Tongue (tissue), 2 donors: ENCODE results near the gene CEP250. TPM values are rescaled to one million over a fixed set of nuclear protein-coding genes. Genes with fewer than 3 reads are reported as not detected.
A peak's percentile ranks its signal among the peaks of the same experiment; 100 is the strongest.
"Not testable (repeated sequence)": the region's sequence is repeated elsewhere in the genome, so short reads cannot be mapped to it uniquely, and the experiment has no call there.

ENCODE experiments used
- DNase-seq: peaks from one replicate; pipeline ENCODE4 v3.0.0-alpha.2; 2015
- total RNA-seq: library from RNA; depleted of rRNA; stranded (reverse); fragments of >200 nt; gene quantifications from one replicate; pipeline ENCODE4 v1.2.3, GENCODE V29; 2014

CEP250 gene
- total RNA-seq, 1 donor from 2014 or later: 37.1 TPM

DNA sequence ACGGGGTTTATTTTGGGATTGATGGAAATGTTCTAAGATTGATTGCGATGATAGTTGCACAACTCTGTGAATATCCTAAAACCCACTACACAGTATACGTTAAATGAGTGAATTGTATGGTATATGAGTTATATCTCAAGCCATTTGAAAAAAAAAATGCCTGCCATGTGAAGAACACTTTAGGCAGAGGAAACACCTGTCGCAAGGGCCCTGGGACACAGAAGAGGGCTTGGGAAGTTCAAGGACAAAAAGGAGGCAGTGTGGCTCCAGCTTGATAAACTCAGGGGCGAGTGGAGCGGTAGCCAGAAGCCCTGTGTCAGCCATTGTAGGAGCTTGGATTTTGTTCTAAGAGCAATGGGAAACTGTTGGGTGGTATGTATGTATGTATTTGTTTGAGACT is 37.0 kb downstream of the CEP250 start:
- DNase-seq: no peak

DNA sequence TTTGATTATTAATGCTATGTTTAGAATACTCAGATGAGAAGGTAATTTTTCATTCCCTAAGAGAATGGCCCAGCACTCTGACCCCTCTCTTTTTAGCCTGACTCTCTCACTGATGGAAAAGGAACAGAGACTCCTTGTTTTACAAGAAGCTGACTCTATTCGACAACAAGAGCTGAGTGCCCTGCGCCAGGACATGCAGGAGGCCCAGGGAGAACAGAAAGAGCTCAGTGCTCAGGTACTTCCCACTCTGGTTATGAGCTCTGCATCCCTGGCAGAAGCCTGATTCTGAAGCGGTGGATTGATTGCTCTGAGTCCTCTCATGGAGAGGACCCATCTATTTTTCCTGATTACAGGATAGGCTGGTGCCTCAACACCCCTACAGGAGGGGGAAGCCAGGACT is 41.1 kb downstream of the CEP250 start:
- DNase-seq: no peak

DNA sequence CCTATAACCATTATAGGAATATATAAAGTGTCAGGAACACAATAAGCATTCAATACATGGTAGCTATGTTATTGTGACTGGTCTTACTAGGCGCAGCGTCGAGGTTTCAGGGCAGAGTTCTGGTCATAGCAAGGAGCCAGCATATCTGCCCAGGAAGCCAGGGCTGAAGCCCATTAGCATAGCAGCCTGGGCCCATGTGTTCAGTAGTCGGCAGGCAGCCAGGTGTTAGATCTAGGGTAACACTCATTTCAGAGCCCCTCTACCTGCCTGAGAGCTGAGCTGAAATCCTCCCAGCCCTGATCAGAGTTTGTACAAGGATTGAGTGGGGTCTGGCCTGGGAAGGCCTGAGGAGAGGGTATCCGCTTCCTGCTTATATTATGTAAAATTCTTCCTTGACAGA is 41.9 kb downstream of the CEP250 start:
- no peak for DNase-seq

DNA sequence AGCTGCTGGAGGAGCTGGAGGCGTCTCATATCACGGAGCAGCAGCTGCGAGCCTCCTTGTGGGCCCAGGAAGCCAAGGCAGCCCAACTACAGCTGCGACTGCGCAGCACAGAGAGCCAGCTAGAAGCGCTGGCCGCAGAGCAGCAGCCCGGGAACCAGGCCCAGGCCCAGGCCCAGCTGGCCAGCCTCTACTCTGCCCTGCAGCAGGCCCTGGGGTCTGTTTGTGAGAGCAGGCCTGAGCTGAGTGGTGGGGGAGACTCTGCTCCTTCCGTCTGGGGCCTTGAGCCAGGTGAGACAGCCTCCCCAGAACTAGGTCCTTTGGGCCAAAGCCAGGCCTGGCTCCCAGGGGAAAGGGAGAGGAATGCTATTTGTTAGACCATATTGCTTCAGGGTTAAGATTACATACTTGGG is 42.4 kb downstream of the CEP250 start:
- DNase-seq: peak; percentile 96

DNA sequence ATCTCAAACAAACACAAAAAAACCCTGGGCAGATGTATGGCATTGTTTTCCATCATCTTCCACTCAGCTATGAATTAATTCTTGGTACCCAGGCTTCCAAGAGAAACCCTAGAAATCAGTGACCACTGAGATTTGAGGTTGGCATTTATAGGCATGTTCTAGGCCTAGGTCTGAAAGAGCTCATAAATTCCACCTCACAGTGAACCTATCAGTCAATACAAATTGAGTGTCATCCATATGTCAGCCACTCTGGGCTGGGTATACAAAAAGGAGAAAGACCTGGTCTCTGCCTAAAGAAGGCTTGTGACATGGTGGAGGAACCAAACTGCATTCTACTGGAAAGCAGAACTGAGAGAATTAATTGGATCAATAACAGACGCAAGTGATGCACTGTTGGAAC is 43.9 kb downstream of the CEP250 start:
- DNase-seq: no peak

DNA sequence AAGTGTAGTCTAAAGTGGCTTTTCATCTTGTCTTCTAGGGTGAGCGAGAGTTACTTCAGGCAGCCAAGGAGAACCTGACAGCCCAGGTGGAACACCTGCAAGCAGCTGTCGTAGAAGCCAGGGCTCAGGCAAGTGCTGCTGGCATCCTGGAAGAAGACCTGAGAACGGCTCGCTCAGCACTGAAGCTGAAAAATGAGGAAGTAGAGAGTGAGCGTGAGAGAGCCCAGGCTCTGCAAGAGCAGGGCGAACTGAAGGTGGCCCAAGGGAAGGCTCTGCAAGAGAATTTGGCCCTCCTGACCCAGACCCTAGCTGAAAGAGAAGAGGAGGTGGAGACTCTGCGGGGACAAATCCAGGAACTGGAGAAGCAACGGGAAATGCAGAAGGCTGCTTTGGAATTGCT is 47.0 kb downstream of the CEP250 start:
- DNase-seq: no peak

DNA sequence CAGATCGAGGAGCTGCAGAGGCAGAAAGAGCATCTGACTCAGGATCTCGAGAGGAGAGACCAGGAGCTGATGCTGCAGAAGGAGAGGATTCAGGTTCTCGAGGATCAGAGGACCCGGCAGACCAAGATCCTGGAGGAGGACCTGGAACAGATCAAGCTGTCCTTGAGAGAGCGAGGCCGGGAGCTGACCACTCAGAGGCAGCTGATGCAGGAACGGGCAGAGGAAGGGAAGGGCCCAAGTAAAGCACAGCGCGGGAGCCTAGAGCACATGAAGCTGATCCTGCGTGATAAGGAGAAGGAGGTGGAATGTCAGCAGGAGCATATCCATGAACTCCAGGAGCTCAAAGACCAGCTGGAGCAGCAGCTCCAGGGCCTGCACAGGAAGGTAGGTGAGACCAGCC is 47.9 kb downstream of the CEP250 start:
- no peak for DNase-seq

DNA sequence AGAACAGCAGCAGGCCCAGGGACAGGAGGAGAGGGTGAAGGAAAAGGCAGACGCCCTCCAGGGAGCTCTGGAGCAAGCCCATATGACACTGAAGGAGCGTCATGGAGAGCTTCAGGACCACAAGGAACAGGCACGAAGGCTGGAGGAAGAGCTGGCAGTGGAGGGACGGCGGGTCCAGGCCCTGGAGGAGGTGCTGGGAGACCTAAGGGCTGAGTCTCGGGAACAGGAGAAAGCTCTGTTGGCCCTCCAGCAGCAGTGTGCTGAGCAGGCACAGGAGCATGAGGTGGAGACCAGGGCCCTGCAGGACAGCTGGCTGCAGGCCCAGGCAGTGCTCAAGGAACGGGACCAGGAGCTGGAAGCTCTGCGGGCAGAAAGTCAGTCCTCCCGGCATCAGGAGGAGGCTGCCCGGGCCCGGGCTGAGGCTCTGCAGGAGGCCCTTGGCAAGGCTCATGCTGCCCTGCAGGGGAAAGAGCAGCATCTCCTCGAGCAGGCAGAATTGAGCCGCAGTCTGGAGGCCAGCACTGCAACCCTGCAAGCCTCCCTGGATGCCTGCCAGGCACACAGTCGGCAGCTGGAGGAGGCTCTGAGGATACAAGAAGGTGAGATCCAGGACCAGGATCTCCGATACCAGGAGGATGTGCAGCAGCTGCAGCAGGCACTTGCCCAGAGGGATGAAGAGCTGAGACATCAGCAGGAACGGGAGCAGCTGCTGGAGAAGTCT is 48.6 kb downstream of the CEP250 start:
- peak; percentile 45 for DNase-seq

DNA sequence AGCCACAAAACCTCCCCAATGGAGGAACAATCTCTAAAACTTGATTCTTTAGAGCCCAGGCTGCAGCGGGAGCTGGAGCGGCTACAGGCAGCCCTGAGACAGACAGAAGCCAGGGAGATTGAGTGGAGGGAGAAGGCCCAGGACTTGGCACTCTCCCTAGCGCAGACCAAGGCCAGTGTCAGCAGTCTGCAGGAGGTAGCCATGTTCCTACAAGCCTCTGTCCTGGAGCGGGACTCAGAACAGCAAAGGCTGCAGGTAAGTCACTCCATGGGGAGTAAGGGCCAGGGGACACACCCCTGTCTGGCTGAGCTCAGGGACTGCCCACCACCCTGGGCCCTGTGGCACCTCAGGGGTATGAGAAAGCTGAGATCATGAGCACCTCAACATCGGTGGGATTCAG is 49.4 kb downstream of the CEP250 start:
- no peak for DNase-seq

DNA sequence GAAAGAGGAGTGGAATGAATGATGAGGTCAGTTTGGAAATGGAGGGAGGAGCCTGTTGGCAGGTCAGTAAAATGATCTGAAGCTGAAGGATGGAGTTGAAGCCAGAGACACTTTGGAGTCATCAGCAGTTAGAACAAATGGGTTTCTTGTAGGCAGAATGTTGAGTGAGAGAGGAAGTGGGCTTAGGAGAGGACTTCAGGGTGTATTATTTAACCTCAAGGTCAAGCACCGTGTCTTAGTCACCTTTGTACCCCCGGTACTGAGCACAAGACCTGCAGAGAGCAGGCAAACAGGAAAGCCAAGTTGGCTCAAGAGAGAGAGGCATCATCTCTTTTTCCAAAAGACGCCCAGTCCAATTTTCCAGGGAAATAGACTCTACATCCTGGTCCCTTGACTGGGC is 50.8 kb downstream of the CEP250 start:
- DNase-seq: no peak

DNA sequence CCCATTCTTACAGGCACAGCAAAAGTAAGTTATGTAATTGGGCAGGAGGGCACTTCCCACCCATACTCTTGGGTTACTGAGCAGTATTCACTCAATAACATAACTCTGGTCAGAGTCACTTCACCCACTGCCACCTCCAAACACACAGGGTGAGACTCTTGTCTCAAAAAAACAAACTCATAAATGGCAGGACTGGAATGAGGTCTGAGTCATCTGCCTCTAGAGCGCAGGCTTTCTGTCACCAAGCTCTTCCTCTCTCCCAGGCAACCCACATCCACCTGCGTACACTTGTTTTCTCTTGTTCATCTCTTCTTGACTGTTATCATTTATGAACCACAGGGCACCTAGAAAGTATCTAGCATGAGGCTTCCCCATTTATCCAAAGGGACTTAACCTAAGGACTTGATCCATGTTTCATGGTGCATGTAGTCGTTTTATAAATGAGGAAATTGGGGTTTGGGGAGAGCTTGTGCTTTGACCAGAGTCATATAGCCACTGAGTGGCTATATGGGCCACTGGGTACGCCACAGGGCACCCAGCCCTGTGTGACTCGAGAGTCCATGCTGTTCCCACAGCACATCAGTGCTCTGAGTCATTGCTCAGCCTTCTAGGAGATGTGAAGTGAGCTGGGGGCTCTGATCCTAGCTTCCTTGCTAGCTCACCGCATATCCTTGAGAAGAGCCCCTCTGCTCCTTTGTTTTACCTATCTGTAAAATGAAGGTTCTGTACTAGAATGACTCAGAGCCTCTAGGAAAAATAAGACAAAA is 51.7 kb downstream of the CEP250 start:
- DNase-seq: no peak

DNA sequence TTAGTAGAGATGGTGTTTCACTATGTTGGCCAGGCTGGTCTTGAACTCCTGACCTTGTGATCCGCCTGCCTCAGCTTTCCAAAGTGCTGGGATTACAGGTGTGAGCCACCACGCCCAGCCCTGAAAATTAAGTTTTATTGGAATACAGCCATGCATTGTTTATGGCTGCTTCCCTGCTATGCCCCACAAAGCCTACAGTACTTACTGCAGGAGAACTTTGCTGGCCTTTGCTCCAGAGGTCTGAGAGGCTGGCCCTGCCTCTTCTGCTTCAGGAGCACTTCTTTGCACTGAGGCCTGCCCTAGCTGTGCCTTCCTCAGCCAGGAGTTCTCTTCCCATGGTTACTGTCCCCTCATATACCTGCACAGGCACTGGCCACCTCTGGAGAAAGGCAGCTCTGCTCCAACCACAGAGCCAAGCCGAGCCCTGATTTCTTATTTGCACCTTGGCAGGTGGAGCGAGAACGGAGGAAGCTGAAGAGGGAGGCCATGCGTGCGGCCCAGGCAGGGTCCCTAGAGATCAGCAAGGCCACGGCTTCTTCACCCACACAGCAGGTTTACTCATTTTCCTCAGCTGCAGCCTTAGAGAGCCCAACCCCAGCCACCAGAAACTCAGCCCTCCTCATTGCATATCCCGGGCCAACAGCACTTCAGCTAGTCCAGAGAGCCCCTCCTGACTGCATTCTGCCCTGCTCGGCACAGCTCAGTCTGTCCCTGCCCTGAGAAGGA is 53.3 kb downstream of the CEP250 start:
- no peak for DNase-seq

DNA sequence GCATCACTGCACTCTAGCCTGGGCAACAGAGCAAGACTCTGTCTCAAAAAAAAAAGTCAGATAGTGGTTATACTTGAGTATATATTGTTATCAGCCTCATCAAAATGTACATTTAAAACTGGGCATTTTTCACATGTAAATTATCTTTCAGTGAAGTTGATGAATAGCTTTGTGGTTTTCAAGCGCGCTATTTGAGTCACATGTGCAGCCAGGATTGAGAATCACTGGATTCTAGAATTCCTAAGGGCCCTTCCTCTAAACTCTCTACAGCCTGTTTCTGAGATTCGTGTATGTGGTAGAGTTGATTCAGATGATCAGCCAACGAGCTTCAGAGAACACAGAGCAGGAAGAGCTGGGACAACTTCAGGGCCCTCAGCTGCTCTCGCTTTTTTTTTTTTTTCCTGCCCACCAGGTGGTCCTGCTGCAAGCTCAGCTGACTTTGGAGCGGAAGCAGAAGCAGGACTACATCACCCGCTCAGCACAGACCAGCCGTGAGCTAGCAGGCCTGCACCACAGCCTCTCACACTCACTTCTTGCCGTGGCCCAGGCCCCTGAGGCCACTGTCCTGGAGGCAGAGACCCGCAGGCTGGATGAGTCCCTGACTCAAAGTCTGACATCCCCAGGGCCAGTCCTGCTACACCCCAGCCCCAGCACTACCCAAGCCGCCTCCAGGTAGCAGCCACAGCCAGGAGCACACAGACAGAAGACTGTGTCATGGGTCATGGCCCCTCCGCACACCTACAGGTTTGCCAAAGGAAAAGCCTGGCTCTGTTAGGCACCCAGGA is 55.7 kb downstream of the CEP250 start:
- DNase-seq: no peak

DNA sequence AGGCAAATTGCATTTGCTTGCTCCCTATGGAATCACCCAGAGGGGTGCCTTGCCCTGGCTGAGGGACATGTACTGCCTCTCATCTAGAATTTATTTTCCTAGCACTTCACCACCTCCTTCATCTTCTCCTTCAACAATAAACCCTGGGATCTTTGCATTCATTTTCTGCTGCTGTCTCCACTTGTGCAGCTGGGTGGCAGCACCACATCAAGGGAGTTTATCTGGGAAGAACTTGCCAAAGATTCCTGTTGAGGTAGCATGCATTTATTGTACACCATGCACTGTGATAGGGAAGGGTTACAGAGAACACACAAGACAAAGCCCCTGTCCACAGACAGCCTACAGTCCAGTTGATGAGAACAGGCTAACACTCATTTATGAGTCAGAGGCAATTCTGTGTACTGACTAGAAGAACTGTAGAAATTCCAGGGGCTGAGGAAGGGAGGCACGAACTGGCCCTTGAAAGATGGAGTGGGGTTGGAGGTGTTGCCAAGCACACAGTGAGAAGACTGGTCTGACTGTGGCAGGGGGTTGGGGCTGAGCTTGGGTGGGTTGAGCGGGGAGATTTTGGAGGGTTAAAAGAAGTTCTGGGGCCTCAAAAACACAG is 56.5 kb downstream of the CEP250 start:
- DNase-seq: peak; percentile 54

DNA sequence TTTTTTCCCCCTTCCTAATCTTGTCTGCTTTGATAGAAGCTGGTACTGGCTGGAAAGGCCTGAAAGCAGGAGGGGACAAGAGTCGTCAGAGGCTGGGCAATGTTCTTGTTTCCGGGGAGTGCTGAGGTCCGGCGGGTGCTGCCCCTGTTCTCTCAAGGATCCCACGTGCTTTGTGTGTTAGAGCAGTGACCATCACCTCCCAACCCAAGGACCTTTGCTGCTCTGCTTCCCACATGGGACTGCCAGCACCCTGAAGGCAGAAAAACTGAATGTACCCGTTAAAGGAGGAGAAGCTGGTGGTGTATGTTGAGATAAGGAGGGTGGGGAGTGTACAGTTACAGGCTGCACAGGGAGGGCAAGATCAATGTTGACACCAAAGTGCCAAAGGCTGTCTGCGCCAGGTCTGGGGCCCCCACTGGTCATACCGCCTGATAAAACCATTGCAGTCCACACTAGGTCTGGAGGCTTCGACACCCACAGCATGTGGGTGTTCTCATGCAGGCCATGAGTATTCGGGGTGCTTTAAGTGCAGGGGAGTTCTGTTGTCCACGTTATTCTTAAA is 59.1 kb downstream of the CEP250 start:
- DNase-seq: no peak

DNA sequence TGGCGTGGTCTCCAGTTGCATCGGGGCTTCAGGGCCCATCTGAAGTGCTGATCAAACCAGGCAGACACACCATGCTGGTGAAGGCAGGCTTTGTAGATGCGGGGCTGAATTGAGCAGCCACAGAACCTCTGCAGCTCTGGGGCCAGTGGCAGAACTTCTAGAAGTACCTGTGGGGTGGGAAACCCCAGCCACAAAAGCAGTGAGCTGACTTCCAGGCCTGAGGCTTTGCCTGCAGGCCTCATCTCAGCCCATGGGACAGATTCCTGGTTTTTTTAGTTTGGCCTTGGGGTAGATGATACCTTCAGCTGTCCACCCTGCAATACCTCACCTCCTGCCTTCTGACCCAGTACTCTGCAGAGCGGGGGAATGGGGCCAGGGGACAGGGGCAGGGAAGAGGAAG is 59.9 kb downstream of the CEP250 start:
- DNase-seq: no peak

DNA sequence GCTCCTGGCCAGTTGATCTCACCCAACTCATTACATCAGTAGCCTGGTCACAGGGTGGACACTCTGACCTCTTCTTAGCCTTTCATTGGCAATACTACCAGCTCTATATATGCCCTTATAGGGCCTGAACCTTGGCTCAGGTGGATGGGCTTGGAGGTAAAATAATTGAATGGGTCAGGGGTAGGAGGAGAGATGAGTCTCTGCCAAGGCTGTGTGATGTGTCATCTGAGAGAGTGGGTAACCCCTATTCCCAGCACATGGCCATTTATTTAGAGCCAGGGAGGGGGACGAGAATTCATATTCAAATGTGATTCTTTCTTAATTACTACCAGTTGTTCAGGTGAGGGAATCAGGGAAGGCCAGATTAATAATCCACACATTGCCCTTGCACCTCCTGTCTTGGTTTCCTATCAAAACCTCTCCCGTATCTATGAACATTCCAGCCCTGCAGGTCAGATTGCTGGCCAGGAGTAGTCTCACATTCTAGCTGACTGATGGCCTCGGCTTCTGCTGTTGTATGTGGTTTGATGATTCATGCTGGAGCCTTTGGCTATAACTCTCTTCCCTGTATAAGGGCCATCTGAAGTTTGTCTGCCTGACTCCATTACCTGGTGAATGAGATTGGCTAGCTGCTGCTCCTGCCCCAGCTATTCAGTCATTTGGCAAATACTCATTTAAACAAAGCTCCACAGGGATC is 60.7 kb downstream of the CEP250 start:
- DNase-seq: no peak

DNA sequence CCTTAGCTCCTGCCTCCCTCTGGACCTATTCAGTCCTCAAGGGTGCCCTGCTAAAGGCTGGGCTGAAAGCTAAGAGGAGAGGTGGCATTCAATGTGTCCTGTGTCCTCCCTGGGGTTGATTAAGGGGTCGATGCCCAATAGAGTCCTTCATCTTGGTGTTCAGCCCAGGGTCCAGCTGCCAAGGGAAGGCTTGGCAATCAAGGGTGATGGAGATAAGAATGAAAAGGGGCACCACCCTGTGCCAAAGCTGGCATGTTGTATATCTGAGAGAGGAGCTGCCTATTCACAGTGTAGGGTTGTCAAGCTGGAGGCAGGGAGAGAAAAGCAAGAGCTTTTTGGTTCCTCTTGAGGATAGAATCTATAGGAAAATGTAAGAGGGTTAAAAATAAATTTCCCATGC is 61.7 kb downstream of the CEP250 start:
- DNase-seq: no peak

DNA sequence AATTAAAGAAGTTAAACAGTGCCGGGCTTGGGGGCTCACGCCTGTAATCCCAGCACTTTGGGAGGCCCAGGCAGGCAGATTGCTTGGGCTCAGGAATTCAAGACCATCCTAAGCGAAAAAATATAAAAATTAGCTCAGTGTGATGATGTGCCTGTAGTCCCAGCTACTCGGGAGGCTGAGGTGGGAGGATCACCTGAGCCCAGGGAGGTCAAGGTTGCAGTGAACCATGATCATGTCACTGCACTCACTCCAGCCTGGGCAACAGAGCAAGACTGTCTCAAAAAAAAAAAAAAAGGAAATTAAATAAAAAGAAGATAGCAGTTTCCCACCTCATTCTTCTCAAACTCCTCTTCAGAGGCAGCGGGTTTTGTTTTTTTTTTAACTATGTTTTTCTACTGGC is 62.4 kb downstream of the CEP250 start:
- DNase-seq: not testable (repeated sequence)

DNA sequence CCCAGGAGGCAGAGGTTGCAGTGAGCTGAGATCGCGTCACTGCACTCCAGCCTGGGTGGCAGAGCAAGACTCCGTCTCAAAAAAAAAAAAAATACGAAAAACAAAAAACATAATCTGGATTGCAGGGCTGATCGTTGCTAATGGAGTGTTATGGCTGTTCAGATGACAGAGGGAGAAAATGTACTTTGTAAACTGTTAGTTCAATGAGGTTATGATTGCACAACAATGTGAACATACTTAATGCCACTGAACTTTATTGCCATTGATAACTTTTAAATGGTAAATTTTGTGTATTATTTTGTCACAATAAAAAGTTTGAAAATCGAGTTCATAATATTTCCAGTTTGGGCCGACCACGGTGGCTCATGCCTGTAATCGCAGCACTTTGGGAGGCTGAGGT is 63.6 kb downstream of the CEP250 start:
- no peak for DNase-seq

DNA sequence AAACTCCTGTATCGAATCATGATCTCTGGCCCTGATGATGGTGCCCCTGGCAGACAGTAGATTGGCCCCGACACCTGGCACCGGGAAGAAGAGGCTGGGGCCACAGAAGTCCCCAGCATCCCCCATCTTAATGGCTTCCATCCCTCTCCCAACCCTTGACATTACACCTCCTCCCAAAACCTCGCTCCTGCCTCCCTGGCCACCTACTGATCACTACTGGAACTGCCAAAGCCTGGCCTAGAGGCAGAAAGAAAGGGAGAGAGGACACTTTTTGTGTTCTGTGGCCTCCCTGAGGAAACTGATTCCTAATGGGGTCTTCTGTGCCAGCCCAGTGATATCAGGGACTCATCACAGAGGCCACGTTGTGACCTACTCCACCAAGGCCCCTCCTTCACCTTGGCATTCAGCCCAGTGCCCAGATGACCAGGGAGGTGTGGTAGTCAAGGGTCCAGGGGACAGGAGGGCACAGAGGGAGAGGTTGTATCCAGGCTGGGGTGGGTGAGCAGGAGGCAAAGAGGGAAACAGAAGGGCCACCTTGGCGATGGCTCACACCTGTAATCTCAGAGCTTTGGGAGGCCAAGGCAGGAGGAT is 68.0 kb downstream of the CEP250 start:
- no peak for DNase-seq
